RWPE2 (cell line): ENCODE results near the gene HELZ2.

Experiments used
- ATAC-seq: fragments of 200-7000 bp; cut with Tn5 transposase; 3 replicates; pipeline ENCODE4 v1.9.1; 2021; ENCODE audit warnings: low read depth
- DNase-seq: peaks from one replicate; pipeline ENCODE4 v3.0.0-alpha.2; 2020; ENCODE audit warnings: low spot score
- H3K27ac ChIP-seq: fragments of 450-650 bp; 2 replicates; pipeline ENCODE4 v1.5.1; 2017; ENCODE audit warnings: mild to moderate bottlenecking; ENCODE audit not compliant: poor library complexity, severe bottlenecking
- H3K27me3 ChIP-seq: fragments of 250-450 bp; sonication (Bioruptor Pico); 2 replicates; pipeline ENCODE4 v1.5.1; 2021; ENCODE audit warnings: mild to moderate bottlenecking, moderate library complexity; ENCODE audit not compliant: insufficient read depth, poor library complexity, severe bottlenecking
- H3K36me3 ChIP-seq: fragments of 250-450 bp; sonication (Bioruptor Pico); 2 replicates; pipeline ENCODE4 v1.5.1; 2020; ENCODE audit warnings: low read depth, mild to moderate bottlenecking, moderate library complexity
- H3K4me1 ChIP-seq: fragments of 250-450 bp; sonication (Bioruptor Pico); 2 replicates; pipeline ENCODE4 v1.5.1; 2021; ENCODE audit warnings: mild to moderate bottlenecking, moderate library complexity; ENCODE audit not compliant: insufficient read depth, poor library complexity, severe bottlenecking
- H3K4me3 ChIP-seq: fragments of 250-450 bp; sonication (Bioruptor Pico); 2 replicates; pipeline ENCODE4 v1.5.1; 2021; ENCODE audit warnings: mild to moderate bottlenecking, moderate library complexity; ENCODE audit not compliant: severe bottlenecking
- H3K9me3 ChIP-seq: fragments of 250-450 bp; sonication (Bioruptor Pico); 2 replicates; pipeline ENCODE4 v1.5.1; 2021; ENCODE audit warnings: mild to moderate bottlenecking, moderate library complexity; ENCODE audit not compliant: severe bottlenecking
- CTCF ChIP-seq: fragments of 450-650 bp; IDR thresholded peaks from one replicate; pipeline ENCODE4 v1.5.1; 2017; ENCODE audit warnings: mild to moderate bottlenecking, moderate library complexity; ENCODE audit not compliant: poor library complexity, severe bottlenecking

The HELZ2 gene

GRCh38 chr20:63555661-63556381 is 18.2 kb downstream of the HELZ2 start:
- no peaks in the 10 kb centered on the region for H3K9me3 ChIP-seq
- DNase-seq, result peak; percentile 88
- no peak for ATAC-seq
- H3K4me3 ChIP-seq, result no peak overlapping the region
- peaks cover 17% of the 10 kb centered on the region for H3K36me3 ChIP-seq
- H3K27me3 ChIP-seq, result no peaks in the 10 kb centered on the region
- H3K27ac ChIP-seq, result no peak overlapping the region
- H3K4me1 ChIP-seq, result peaks cover 9% of the 10 kb centered on the region
- TF ChIP-seq CTCF, result no peak

- Histone ChIP-seq H3K27me3 (no peaks in the 10 kb centered on the region), H3K36me3 (peaks cover 5% of the 10 kb centered on the region), H3K9me3 (no peaks in the 10 kb centered on the region), H3K4me1 (peaks cover 9% of the 10 kb centered on the region), H3K4me3 (peak overlapping the region; percentile 47), H3K27ac (peak overlapping the region; percentile 58)
- DNase-seq (peak; percentile 86), ATAC-seq (no peak)
- no peak for TF ChIP-seq CTCF
Observed at GRCh38 chr20:63554361-63555278, 19.4 kb downstream of the HELZ2 start.

- ATAC-seq (peak; percentile 10), DNase-seq (no peak)
- peaks cover 9% of the 10 kb centered on the region for H3K4me1 ChIP-seq
Observed at GRCh38 chr20:63553933-63554290, 20.1 kb downstream of the HELZ2 start, which contains the start of gene FNDC11. Gene FNDC11, plus strand, starts transcription at chr20:63554159. Its CDS starts 1,505 bp downstream, at chr20:63555664.

GRCh38 chr20:63553251-63553932 is 20.6 kb downstream of the HELZ2 start:
- H3K4me1 ChIP-seq, result peaks cover 9% of the 10 kb centered on the region
- H3K4me3 ChIP-seq, result peak overlapping the region; percentile 47
- H3K27me3 ChIP-seq, result no peaks in the 10 kb centered on the region
- H3K27ac ChIP-seq, result peak overlapping the region; percentile 58
- H3K9me3 ChIP-seq, result no peaks in the 10 kb centered on the region
- no peaks in the 10 kb centered on the region for H3K36me3 ChIP-seq
- ATAC-seq (peak; percentile 55), DNase-seq (peak; percentile 85)
- TF ChIP-seq CTCF, result no peak

More at GRCh38 chr20:63553933-63554290, 20.1 kb downstream of the HELZ2 start, which contains the start of gene FNDC11:
- TF ChIP-seq CTCF, result no peak
- Histone ChIP-seq H3K36me3 (peaks cover 5% of the 10 kb centered on the region), H3K9me3 (no peaks in the 10 kb centered on the region), H3K27ac (peak within 1 kb of the TSS; percentile 58), H3K27me3 (no peaks in the 10 kb centered on the region), H3K4me3 (peak within 1 kb of the TSS; percentile 47)
